GM21723 (cell line): ENCODE measurements around the gene ZNF611.
"Not testable (repeated sequence)": the region's sequence is repeated elsewhere in the genome, so short reads cannot be mapped to it uniquely, and the experiment has no call there.

Experiments
- ATAC-seq: cut with Tn5 transposase; IDR thresholded peaks from one replicate; pipeline ENCODE4 v1.9.1; 2021; ENCODE audit warnings: mild to moderate bottlenecking, moderate library complexity; ENCODE audit not compliant: unreplicated experiment

ZNF611 gene

DNA sequence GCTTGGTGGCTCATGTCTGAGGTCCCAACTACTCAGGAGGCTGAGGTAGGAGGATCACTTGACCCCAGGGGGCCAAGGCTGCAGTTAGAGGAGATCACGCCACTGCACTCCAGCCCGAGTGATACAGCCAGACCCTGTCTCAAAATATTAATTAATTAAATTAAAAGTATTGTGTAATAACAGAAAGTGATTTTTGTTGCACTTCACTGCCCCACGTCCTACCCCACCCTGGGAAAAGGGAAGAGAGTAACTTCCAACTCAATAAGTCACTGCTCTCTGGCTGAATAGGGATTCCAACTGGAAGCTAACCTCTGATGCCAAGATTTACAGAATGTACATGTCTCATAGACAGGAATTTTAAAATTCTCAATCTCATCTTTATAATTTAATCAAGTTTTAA lies 47.2 kb downstream of the ZNF611 start:
- ATAC-seq: no peak

DNA sequence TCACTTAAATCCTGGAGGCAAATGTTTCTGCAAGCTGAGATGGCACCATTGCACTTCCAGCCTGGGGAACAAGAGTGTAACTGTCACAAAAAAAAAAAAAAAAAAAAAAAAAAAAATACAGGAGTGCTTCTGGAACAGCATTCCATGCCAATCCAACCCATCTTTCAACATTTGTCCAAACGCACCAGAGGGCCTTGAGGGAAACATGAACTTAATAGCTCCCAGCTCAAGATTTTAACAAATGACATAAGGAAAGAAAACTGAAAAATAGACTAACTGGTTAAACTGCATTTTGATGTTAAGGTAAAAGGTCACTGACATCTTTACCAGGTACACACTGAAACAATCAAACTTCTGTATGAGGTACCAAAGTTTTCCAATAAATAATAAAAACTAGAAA lies 49.0 kb downstream of the ZNF611 start:
- no peak for ATAC-seq

DNA sequence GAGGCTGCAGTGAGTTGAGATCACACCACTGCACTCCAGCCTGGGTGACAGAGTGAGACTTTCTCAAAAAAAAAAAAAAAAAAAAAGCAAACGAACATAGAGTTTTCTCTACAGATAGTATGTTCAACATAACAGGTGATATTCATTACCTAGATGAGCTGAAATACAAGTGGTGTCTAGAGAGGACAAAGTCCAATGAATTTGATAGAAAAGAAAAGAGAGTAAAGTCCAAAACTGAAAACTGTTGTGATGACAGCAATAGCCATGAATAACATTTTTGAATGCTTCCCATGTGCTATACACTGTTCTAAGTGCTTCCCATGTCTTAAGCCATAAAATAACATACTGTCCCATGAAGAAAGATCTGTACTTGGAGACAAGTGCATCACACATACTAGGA lies 53.6 kb downstream of the ZNF611 start:
- not testable (repeated sequence) for ATAC-seq

DNA sequence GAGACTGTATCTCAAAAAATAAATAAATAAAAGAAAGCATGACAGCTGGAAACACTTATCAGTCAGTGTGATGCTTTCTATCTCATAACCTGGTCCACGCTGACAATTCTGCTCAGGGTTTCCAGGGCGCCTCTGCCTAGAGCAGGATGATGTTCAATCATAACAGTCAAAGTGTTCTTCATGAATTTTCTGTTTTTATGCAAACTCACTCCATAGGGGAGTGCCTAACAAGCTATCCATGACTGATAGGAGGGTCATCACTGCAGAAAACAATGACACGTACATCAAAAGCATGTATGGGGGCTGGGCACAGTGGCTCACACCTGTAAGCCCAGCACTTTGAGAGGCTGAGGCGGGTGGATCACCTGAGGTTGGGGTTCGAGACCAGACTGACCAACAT lies 55.2 kb downstream of the ZNF611 start:
- no peak for ATAC-seq

DNA sequence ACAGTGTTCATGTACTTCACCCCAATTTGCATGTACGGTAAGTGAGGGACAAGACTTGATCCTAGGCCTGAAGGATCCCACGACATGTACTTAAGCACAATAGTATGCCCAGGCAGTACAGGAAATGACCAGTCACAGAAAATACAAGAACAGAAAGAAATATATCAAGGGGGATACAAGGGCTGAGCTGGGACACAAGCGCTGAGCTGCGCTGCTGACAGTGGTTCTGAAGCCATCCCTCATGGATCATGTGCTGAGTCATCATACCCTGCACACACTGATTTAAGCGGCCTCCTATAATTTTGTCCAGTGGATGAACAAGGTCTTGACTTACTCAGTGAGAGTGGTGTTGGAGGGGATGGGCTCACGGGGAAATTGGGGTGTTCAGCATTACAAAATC lies 59.6 kb downstream of the ZNF611 start:
- ATAC-seq: not testable (repeated sequence)

DNA sequence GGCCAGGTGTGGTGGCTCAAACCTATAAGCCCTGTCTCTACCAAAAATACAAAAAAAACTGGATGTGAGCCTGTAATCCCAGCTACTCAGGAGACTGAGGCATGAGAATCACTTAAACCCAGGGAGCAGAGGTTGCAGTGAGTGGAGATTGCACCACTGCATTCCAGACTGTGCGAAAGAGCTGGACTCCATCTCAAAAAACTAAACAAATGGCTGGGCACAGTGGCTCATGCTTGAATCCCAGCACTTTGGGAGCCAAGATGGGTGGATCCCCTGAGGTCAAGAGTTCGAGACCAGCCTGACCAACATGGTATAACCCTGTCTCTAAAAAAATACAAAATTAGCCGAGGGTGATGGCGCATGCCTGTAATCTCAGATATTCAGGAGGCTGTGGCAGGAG lies 61.8 kb downstream of the ZNF611 start:
- no peak for ATAC-seq

DNA sequence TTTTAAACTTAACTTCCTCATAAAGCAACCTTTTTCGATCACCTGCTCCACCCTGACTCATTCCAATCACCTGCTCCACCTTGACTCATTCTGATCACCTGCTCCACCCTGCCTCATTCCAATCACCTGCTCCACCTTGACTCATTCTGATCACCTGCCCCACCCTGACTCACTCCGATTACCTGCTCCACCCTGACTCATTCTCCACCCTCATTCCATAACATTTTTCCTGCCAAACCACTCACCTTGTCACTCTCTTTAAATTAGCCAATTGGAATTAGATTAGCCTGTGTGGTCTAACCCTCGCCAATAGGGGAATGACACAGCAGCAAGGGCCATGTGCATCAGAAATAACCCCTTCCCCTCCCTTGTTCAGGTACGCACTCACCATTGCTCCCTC lies 64.8 kb downstream of the ZNF611 start:
- no peak for ATAC-seq

DNA sequence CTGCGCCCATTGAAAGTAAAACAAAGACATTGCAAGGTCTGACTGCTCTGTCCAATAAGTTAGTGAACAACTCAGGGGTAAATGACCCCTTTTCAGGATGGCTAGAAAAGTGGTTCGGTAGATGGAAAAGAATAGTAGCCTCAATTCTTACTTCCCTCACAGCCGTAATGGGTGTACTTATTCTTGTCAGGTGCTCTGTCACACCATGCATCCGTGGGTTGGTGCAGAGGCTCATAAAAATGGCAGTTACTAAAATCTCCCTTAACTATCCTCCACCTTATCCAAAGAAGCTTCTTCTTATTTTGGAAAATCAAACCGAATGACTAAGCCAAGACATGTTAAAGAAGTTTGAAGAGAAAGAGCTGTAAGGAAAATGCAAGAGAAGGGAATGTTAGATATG lies 65.3 kb downstream of the ZNF611 start:
- no peak for ATAC-seq

DNA sequence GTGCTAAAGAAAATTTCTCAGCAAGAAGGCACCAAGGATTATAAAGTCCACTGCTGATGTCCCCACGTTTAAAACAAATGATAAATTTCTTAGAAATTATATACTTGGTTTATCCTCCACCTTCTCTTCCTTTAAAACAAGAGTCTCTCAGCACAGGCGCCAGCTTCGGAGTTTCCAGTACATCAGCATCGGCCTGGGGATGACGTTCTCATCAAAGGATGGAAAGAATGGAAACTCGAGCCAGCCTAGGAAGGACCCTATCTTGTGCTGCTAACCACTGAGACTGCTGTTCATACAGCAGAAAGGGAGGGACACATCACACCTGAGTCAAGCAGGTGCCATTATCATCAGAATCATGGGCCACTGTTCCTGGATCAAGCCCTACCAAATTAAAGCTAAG lies 66.9 kb downstream of the ZNF611 start:
- ATAC-seq: no peak

DNA sequence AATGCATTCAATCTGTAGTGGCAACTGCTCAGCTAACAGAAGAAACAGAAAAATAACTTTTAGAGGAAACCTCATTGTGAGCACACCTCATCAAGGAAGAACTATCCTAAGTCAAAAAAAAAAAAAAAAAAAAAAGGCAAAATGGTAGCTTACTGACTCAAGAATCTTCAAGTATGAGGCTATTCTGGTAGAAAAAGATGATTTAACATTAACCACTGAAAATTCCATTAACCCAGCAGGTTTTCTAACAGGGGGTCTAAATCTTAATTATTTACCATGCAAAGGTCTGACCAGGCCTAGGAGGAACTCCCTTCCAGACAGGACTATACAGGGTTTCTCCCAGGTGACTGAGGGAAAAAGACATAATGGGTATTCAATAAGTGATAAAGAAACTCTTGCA lies 68.3 kb downstream of the ZNF611 start:
- ATAC-seq: no peak

DNA sequence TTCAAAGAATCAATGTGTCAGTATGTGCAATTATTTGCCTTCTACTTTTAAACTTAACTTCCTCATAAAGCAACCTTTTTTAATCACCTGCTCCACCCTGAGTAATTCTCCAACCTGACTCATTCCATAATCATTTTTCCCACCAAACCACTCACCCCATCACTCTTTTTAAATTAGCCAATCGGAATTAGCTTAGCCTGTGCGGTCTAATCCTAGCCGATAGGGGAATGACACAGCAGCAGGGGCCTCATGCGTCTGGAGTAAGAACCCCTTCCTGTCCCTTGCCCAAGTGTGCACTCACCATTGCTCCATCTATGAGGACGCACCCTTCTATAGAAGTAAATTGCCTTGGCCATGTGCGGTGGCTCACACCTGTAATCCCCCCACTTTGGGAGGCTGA lies 69.3 kb downstream of the ZNF611 start:
- ATAC-seq: no peak

DNA sequence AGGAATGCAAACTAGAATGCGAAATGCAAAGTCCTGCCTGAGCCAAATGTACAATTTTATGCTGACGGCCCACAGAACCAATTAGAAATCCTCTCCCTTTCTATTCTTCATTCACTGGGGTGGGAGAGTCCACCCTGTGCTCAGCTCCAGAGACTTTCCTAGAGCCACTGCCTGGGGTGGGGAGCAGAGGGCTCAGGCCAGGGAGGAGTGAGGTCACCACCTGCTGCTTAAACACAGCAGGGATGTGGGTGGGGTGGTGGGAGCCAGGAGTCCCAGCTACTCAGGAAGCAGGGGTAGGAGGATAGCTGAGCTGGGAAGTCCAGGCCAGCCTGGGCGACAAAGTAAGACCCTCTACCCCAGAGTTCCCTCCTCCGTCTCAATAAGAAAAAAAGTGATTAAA lies 69.8 kb downstream of the ZNF611 start:
- ATAC-seq: no peak

DNA sequence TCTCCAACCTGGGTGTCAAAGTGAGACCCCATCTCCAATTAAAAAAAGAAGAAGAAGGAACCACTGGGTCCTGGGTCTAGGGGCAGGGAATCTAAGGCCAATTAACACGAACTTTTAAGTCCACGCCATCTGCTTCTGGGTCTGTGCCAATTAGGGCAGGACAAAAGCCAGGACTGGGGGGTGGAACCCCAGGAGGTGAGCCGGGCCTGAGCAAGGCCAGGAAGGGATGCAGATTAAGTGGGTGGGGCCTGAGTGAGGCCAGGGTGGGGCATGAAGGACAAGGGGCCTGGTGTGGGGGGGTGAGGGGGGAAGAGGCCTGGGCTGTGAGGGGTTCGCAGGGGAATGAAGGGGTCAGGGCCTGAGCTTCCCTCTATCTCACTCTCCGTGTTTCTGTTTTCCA lies 70.4 kb downstream of the ZNF611 start:
- ATAC-seq: no peak

DNA sequence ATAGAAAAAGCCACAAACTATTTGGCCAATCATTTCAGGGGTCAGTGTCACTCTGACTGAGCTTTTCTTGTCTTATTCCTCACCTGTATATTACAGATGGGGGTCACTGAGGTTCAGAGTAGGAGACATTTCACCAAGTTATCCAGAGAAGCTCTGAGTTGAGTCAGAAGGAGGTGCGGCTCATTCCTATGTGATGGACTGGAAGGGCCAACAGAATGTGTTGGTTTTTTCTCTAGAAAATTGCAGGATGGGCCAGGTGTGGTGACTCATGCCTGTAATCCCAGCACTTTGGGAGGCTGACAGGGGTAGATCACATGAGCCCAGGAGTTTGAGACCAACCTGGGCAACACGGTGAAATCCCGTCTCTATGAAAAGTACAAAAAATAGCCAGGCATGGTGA lies 72.2 kb downstream of the ZNF611 start:
- ATAC-seq: no peak

DNA sequence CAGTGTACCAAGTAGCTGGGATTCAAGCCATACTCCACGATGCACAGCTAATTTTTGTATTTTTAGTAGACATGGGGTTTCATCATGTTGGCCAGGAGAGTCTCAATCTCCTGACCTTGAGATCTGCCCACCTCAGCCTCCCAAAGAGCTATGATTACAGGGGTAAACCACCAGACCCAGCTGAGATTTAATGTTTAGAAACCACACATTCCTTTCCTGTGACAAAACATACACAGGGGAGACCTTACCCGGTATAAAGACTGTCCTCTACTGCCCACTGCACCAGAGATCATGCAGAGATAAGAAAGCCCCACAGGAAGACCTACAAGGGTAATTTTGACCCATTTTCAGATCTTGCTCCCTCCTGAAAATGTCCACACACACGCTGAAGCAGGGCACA lies 73.9 kb downstream of the ZNF611 start:
- no peak for ATAC-seq

DNA sequence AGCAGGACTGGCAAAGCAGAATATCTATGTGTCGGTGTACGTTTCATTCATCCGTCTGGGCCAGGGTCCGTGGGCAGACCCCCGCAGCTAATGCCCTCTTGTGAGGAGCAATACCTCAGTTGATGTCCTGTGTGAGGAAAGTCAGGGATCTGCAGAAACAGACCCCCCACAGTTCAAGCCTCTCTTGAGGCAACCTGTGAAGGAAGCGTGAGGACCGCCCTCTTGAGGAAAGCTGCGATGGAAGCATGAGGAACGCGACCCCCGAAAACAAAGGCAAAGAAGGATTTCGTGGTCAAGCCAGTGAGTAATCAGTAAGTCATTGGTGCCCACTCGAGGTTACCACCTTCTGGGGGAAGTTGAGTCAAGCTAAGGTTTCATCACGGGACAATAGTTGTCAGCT lies 75.8 kb downstream of the ZNF611 start:
- no peak for ATAC-seq

DNA sequence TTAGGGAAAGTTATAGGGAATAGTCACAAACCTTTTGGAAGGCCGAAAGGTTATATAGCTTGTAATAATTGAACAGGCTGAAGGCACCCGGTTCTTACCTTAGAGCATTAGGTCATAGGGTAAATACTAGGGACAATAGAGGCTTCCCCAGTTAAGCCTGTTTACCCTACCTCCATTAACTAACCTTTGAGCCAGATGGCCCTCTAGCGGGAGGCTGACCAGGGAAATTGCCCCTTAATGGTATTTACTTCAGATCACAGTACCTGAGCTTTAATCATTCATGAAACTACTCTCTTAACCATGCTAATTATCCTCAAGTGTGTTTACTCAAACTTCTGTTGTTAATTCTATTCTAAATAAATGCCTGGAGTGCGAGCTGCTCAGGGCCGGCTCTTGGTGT lies 76.2 kb downstream of the ZNF611 start:
- no peak for ATAC-seq

DNA sequence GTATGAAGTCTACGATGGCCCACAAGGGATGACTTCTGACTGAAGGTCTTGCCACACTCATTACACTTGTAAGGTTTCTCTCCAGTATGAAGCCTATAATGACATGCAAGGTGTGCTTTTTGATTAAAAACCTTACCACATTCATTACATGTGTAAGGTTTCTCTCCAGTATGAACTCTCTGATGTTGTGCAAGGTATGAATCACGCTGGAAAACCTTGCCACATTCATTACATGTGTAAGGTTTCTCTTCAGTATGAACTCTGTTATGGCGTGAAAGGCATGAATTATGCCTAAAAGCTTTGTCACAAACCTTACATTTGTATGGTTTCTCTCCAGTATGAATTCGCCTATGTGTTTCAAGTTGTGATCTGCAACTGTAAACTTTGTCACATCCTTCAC lies 81.7 kb downstream of the ZNF611 start:
- no peak for ATAC-seq
